HG03060 (cell line): ENCODE measurements around the gene TTC34.
"Not testable (repeated sequence)": the region's sequence is repeated elsewhere in the genome, so short reads cannot be mapped to it uniquely, and the experiment has no call there.

Experiments used
- ATAC-seq: cut with Tn5 transposase; IDR thresholded peaks from one replicate; pipeline ENCODE4 v1.9.1; 2021; ENCODE audit warnings: low read depth, moderate number of reproducible peaks; ENCODE audit not compliant: unreplicated experiment

The TTC34 gene

GRCh38 chr1:2778220-2778592, 23.3 kb downstream of the TTC34 start:
- no peak for ATAC-seq

- ATAC-seq, result no peak
Measured at GRCh38 chr1:2777424-2778219, 23.9 kb downstream of the TTC34 start.

- not testable (repeated sequence) for ATAC-seq
Measured at GRCh38 chr1:2775333-2775732, 26.2 kb downstream of the TTC34 start.

GRCh38 chr1:2768052-2768451, 33.4 kb downstream of the TTC34 start:
- not testable (repeated sequence) for ATAC-seq

- not testable (repeated sequence) for ATAC-seq
Measured at GRCh38 chr1:2759433-2759832, 42.1 kb downstream of the TTC34 start.

- not testable (repeated sequence) for ATAC-seq
Measured at GRCh38 chr1:2757519-2757918, 44.0 kb downstream of the TTC34 start.

- not testable (repeated sequence) for ATAC-seq
Measured at GRCh38 chr1:2755426-2755825, 46.1 kb downstream of the TTC34 start.

- ATAC-seq, result not testable (repeated sequence)
Measured at GRCh38 chr1:2754597-2754996, 46.9 kb downstream of the TTC34 start.

- not testable (repeated sequence) for ATAC-seq
Measured at GRCh38 chr1:2752503-2752902, 49.0 kb downstream of the TTC34 start.

GRCh38 chr1:2751866-2752265, 49.6 kb downstream of the TTC34 start:
- not testable (repeated sequence) for ATAC-seq

- not testable (repeated sequence) for ATAC-seq
Measured at GRCh38 chr1:2750766-2751730, 50.4 kb downstream of the TTC34 start.

GRCh38 chr1:2750041-2750680, 51.3 kb downstream of the TTC34 start:
- not testable (repeated sequence) for ATAC-seq

GRCh38 chr1:2748626-2749025, 52.9 kb downstream of the TTC34 start:
- ATAC-seq, result not testable (repeated sequence)

- not testable (repeated sequence) for ATAC-seq
Measured at GRCh38 chr1:2694796-2695195, 106.7 kb downstream of the TTC34 start.

GRCh38 chr1:2690180-2690579, 111.3 kb downstream of the TTC34 start:
- not testable (repeated sequence) for ATAC-seq

- ATAC-seq, result not testable (repeated sequence)
Measured at GRCh38 chr1:2688336-2688665, 113.2 kb downstream of the TTC34 start.

GRCh38 chr1:2687638-2688335, 113.7 kb downstream of the TTC34 start:
- not testable (repeated sequence) for ATAC-seq

GRCh38 chr1:2687174-2687591, 114.3 kb downstream of the TTC34 start:
- not testable (repeated sequence) for ATAC-seq

GRCh38 chr1:2686091-2686863, 115.2 kb downstream of the TTC34 start:
- not testable (repeated sequence) for ATAC-seq
